NCI-H146 treated with DMSO at 0.1 percent for 48 hours (cell line): ENCODE measurements around the gene CRYGB.
A peak's percentile ranks its signal among the peaks of the same experiment; 100 is the strongest.
"Not testable (repeated sequence)": the region's sequence is repeated elsewhere in the genome, so short reads cannot be mapped to it uniquely, and the experiment has no call there.

ENCODE experiments used
- DNase-seq: peaks from one replicate; lab custom pipeline; 2025; ENCODE audit not compliant: unreplicated experiment; lab: John Stamatoyannopoulos, UW

CRYGB gene

GRCh38 chr2:208118918-208119317, 27.0 kb downstream of the CRYGB start:
- no peak for DNase-seq

DNA sequence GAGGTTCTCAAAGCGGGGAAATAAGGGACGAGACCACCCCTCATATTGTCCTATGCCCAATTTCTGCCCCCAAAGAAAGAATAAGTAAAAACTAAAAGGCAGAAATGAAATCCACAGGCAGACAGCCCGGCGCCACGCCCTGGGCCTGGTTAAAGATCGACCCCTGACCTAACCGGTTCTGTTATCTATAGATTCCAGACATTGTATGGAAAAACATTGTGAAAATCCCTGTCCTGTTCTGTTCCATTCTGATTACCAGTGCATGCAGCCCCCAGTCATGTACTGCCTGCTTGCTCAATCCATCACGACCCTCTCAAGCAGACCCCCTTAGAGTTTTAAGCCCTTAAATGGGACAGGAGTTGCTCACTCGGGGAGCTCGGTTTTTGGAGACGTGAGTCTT, 28.6 kb downstream of the CRYGB start:
- DNase-seq: not testable (repeated sequence)

DNA sequence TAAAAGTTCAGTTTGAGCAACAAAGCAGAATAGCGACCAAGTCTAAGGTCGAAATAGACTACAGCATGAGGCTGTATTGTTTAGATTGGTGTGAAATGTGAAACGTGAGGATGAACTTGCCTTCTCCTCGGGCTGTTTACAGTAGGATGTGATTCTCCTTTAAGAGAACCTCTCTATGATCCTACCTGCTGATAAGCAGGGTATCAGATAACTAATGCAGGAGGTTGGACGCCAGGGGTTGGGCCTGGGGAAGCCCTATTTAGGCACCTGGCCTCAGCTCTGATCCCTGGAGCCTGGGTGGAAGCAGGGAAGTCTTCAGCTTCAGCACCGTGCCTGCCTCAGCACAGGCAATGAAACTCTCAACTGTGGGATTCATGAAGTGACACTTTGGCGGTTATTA, 33.0 kb downstream of the CRYGB start:
- peak; percentile 58 for DNase-seq

DNA sequence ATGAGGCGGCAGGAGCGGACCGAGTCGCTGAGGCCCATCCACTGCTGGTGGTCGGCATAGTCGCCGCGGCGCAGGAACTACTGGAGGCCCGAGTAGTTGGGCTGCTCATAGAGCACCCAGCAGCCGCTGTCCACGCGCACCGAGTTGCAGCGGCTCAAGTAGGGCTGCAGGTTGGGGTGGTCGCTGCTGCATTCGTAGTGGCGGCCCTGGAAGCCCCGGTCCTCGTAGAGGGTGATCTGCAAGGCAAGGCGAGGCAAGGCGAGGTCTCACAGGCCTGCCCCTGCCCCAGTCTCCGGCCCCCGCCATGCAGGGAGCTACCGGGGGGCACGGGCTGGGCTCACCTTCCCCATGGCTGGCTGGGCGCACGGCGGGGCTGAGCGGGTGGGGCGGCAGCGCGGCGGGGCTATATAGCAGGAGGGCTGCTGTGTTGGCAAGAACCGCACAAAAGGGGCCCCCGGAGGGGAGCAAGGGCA, 33.6 kb downstream of the CRYGB start:
- DNase-seq: not testable (repeated sequence)

DNA sequence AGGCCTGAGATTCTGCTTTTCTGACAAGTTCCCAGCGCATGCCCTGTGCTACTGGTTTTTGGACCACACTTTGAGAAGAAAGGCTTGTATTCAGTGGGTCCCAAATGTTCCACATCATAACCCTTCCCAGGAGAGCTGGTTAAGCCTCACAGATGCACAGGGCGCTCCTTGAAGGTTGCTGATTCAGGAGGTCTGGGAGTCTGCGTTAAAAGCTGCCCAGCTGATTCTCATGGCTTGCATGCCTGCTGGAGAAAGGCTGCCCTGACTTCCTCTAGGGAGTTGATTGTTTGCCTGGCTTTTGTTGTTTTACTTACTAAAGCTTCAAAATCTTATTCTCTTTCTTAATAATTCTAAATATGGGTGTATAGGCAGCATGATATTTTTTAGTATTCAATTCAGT, 42.3 kb downstream of the CRYGB start:
- no peak for DNase-seq

DNA sequence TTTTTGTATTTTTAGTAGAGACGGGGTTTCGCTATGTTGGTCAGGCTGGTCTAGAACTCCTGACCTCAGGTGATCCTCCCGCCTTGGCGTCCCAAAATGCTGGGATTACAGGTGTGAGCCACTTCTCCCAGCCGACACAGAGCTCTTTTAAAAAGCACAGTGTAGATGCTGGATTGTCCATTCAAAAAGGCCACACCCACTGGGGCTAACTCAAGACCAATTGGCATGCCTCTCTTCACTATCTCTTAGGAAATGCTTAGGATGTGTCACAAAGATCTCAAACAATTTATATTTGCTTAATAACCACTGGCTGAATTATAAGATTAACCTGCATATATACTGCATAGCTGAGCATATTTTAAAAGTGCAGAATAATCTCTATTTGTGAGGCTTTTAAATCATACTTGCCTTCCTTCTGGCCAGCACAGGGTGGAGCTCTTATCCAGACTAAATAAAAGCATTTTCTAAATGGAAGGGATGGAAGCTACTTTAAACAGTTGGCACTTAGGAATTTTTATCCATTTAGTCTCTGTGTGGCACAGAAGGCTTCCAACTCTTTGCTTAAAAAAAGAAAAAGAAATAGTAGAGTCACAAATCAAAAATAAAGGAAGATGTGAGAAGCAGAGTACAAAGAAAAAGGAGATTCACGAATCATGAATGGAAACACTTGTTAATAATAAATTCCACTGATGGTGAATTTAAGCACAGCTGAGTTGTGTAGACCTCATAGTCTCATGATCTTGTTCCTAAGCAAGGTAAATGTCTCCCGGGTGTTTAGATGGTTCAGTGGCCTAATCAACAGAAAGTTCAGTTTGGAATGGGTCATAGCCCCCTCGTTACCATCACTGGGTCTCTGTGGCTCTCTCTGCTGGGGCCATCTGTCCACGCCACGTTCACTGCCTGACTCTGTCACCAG, 44.0 kb downstream of the CRYGB start:
- peak; percentile 31 for DNase-seq

DNA sequence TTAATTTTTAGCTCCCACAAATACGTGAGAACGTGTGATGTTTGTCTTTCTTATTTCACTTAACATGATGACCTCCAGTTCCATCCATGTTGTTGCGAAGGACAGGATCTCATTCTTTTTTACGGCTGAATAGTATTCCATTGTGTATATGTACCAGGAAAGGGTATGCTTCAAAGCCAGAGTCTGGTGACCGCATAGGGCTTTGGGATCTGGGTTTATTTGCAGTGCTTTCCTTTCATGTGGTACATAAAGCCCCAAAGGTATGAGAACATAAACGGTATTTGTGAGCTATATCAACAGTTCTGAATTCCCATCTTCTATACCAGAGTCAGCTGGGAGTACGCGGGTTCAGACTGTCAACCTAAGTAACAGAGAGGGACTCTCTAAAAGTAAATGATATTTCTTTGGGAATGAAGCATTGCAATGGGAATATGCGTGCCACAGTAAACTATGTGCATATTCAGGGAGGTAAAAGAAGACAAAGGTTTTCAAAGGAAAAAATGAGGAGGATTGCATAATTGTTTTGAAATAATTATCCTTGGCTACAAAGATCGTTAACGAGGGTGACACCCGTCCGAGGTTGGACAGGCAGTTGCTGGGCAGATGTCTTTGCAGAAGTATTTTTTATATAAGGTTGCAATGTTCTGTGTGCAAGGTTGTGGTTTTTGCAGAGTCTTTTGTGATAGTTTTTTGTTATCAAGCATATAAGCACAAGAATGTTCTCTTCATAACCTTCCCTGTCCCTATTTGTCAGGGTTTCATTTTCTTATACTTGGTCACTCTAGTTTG, 46.1 kb downstream of the CRYGB start:
- DNase-seq: no peak

- DNase-seq: not testable (repeated sequence)
These were observed 47.3 kb downstream of the CRYGB start for GRCh38 chr2:208098701-208099100.

DNA sequence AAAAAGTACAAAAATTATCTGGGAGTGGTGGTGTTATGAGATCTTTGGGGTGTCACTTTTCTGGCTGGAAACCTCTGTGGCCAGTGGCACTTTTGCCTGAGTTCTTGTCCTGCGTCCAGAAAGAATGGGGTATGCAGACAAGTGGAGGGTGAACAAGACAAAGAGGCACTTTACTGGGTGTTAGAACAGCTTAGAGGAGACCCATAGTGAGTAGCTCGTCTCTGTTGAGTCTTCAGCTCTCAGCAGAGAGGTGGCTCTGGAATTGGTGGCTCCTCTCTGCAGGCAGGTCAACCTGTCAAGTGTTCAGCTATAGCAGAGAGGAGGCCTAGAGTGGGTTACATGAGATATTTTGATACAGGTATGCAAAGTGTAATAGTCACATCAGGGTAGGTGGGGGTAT, 47.7 kb downstream of the CRYGB start:
- DNase-seq: no peak

- DNase-seq: no peak
These were observed 48.2 kb downstream of the CRYGB start for GRCh38 chr2:208097801-208098200.

DNA sequence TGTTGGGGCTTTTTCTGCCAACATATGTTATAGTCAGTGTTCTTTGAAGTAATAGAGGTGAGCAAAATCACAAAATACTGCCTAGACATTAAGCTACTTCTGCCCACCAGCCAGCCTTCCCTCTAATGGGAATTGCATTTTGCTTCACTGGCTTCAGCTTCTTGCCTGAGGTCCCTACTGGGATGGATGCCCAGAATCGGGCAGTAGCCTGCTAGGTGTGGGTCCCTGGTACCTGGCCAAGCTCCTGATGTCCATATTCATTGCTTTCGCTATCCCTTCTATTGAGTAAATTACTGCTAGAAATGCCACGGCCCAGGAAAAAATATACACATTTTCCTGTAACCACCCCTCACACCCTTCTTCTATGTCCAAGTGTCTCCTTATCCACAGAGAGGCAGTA, 48.6 kb downstream of the CRYGB start:
- DNase-seq: no peak

DNA sequence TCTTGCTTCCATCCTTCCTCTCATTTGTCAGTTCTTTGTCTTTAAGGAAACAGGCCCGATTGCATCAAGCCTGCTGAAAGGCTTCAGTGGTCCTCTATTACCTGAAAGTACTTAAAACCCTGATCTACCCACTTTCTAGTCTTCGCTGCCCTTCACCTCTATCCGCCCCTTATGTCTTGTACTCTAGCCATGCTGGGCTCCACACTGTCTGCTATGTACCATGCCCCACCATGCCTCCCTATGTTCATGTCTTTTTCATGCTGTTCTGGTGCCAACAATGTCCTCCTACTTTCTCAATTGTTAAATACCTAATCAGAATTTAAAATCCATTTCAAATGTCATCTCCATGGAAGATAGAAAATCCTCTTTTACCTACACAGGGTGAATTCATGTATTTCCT, 49.9 kb downstream of the CRYGB start:
- no peak for DNase-seq

DNA sequence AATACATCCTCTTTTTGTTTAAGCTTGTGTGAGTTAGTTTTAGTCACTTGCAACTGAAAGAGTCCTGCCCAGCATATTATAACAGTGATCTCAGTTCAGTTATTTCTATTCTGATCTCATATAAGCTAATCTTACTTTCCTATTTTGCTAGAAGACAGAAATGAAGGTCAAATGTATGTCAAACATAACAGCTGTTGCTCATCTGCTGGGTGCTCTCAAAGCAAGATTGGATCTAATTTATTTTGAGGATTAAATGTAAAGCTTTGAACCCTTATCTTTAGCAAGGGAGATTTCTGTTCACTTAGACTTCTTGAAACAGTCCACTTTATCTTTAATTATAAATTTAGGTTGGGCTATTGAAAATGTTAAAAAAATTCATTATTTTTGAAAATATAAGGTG, 52.8 kb downstream of the CRYGB start:
- DNase-seq: no peak
